Ramos (cell line): ENCODE measurements around the gene TSPYL1.
"Not testable (repeated sequence)": the region's sequence is repeated elsewhere in the genome, so short reads cannot be mapped to it uniquely, and the experiment has no call there.

Source experiments
- in situ Hi-C: fragments of 300-500 bp; cut with MboI; formaldehyde crosslinking; loops from one replicate; pipeline ENCODE4 v1.14.3; 2022; ENCODE audit warnings: low sequenced_read_pairs; ENCODE audit not compliant: unreplicated experiment

Gene TSPYL1

DNA sequence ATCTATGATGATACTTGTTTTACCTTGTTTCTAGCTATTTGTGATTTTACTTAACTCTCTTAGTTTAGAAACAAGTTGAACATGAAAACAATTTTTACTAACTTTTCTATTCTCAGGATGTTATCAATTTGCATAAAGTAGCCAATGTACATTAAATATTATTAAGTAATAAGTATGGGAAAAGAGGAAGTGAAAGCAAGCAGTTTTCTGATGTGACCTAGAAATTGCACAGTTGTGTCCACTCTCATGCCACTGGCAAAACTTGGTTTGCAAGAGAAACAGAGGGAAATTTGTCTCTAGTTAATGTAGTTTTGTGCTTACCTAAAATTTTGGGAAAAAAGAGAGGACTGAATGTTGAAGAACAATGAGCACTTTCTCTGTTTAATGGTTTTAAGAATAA lies 19.2 kb upstream of the TSPYL1 start:
- in situ Hi-C loops = loop anchor here (10.0 kb wide), 1 partner anchor 246 kb away; the partner anchor contains the start of gene TRAPPC3L

- in situ Hi-C loops = loop anchor here (10.0 kb wide), 1 partner anchor 247 kb away; the partner anchor contains the start of gene TRAPPC3L
These were observed 18.5 kb upstream of the TSPYL1 start for GRCh38 chr6:116298273-116298672.

- in situ Hi-C loops = loop anchor here (10.0 kb wide), 1 partner anchor 252 kb away; the partner anchor contains the start of gene TRAPPC3L
These were observed 12.8 kb upstream of the TSPYL1 start for GRCh38 chr6:116292553-116292952.

DNA sequence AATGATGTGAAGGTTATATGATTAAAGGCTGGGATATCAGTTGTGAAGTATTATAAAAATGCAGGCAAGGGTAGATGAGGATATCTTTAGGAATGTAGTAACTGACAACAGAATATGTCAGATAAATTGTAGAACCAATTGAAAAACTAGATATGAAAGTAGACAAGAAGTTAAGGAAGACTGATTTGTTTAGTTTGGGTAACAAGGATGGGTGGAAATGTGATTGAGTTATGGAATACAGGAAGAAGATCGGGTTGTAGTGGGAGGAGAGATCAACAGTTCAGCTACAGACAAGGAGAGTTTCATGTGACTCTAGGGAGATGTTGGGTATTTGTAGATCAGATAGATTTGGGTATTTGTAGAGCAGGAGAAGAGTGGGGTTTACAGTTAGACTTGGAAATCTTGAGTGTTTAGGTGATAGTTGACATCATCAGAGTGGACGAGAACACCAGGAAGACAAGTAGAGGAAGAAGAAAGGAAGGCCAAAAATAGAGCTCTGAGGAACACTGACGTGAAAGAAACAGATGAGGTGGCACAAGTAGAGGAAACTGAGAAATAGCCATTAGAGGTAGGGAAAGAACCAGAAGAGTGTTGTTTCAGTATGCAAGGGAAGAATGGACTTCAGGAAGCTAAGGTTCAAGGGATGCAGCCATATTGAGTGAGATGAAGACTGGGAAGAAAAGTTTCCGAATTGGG lies 12.1 kb upstream of the TSPYL1 start:
- in situ Hi-C loops = loop anchor here (10.0 kb wide), 1 partner anchor 253 kb away; the partner anchor contains the start of gene TRAPPC3L

- in situ Hi-C loops = loop anchor here (10.0 kb wide), 1 partner anchor 254 kb away; the partner anchor contains the start of gene TRAPPC3L
These were observed 11.1 kb upstream of the TSPYL1 start for GRCh38 chr6:116290799-116291198.

- in situ Hi-C loops = loop anchor here (10.0 kb wide), 1 partner anchor 255 kb away; the partner anchor contains the start of gene TRAPPC3L
These were observed 10.1 kb upstream of the TSPYL1 start for GRCh38 chr6:116289876-116290275.

GRCh38 chr6:116287689-116288282 lies 8.1 kb upstream of the TSPYL1 start:
- in situ Hi-C loops = no loop called here

DNA sequence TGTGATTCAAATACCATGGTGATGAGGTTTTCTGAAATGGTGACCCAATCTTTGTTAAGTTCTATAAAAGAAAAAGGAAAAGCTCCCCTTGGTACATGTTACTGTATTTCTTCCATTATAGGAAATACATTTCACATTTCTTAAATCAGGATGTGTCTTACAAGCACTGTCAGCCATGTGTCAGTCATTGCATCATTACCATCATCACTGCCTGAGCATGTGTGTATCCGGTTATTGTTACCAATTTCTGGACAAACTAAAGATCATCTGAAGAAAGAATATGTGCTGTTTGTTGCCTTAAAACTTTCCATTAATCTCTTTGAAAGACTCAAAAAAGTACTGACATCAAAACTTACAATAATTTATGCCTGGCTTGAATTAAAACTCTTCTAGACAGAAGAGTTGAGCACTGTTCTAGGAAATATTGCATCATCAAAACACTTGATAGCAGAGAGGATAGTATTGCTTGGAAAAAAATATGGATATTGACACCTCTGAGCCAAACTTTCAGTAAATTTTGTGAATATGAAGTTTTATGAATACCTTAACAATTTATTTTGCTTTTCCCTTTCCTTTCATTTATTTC lies 7.1 kb upstream of the TSPYL1 start:
- in situ Hi-C loops = no loop called here

DNA sequence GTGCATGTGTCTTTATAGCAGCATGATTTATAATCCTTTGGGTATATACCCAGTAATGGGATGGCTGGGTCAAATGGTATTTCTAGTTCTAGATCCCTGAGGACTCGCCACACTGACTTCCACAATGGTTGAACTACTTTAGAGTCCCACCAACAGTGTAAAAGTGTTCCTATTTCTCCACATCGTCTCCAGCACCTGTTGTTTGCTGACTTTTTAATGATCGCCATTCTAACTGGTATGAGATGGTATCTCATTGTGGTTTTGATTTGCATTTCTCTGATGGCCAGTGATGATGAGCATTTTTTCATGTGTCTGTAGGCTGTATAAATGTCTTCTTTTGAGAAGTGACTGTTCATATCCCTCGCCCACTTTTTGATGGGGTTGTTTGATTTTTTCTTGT lies 5.3 kb upstream of the TSPYL1 start:
- in situ Hi-C loops = not testable (repeated sequence)

DNA sequence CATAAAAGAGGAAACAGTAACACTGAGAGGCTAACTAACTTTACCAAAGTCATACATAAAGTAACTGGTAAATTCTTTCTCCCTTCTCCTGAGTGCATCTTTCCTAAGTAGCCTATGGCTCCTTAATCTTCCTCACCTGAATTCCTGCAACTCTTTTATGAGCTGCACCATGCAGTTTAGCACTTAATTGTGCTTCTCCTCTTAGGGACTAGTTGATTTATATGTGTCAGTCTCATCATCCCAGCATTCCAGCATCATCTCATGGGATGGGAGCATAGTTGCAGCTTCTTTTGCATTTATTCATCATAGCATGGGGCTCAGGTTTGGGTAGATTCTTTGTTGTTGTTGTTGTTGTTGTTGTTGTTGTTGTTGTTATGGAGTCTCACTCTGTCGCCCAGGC lies 3.5 kb upstream of the TSPYL1 start:
- in situ Hi-C loops = no loop called here

DNA sequence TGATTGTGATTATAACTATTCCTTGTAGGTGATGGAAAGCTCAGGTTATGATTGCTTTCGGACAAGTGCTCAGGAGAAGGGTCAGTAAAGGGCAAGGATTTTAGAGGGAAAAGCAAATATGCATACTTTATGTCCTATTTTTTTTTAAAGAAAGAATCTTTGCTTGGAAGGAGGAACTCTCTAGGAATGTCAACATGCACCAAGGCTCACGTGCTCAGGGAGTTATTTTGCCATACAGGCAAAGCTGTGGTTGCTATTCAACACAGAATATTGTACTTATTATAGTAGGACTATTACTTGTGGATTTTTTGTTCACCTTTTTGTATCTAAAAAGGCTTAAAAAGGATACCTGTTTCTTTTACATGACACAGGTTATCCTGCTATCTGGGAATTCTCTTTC lies 3.0 kb upstream of the TSPYL1 start:
- in situ Hi-C loops = no loop called here

GRCh38 chr6:116280933-116281316 lies 1.2 kb upstream of the TSPYL1 start:
- in situ Hi-C loops = no loop called here

DNA sequence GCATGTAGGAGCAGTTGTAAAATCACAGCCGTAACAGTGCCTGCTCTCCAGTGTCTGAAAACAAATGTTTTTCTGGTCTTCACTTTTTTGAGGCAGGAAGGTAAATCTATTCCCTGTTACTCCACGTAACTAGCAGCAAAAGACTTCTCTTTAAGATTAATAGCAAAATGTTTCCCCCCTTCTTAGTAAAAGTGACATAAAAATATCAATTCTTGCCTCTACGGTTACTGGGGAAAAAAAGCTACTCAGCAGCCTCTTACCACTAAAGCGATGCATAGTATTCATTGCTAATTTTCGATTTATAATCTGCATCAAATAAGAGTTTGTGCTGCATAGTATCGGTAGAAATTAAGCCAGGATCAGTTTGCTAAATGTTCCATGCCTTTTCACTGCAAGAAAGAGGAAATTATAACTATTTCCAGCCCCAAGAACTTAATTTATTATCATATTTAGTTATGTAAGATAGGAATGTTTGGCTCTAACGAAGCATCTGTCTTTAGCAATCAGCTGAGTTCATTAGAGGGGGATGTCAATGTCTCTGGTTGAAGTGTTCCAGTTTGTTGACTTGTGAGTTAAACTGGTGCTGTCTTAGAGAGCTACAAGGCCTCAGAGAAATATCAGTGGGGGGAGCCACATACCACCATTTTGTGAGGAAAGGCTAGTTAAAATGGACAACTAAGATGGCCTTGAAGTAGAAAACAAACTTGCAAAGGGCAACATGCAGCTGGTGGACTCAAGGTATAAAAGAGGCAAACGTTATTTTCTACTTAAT lies 617 bp upstream of the TSPYL1 start:
- in situ Hi-C loops = no loop called here

- in situ Hi-C loops = no loop called here
These were observed 887 bp downstream of the TSPYL1 start for GRCh38 chr6:116278854-116279231.

DNA sequence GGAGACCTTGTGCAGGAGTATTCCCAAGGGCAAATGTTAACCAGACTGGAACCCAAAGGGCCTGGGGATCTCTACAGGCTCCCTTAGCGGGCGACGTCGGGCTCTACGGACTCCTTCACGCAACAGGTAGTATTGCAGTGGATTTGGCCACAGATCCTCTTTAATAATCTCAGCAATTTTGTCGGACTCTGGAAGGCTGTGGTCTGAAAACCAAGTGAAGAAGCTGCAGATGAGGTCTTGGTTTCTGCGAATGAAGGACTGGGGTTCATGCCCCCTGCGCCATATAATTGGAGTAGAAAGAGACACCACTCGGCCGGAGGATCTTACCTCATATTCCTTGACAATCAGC lies 1.3 kb downstream of the TSPYL1 start:
- in situ Hi-C loops = no loop called here

- in situ Hi-C loops = no loop called here
These were observed 2.6 kb downstream of the TSPYL1 start for GRCh38 chr6:116277124-116277523.

GRCh38 chr6:116271149-116271708 lies 8.5 kb downstream of the TSPYL1 start:
- in situ Hi-C loops = no loop called here

- in situ Hi-C loops = no loop called here
These were observed 11.0 kb downstream of the TSPYL1 start for GRCh38 chr6:116268589-116269293.

DNA sequence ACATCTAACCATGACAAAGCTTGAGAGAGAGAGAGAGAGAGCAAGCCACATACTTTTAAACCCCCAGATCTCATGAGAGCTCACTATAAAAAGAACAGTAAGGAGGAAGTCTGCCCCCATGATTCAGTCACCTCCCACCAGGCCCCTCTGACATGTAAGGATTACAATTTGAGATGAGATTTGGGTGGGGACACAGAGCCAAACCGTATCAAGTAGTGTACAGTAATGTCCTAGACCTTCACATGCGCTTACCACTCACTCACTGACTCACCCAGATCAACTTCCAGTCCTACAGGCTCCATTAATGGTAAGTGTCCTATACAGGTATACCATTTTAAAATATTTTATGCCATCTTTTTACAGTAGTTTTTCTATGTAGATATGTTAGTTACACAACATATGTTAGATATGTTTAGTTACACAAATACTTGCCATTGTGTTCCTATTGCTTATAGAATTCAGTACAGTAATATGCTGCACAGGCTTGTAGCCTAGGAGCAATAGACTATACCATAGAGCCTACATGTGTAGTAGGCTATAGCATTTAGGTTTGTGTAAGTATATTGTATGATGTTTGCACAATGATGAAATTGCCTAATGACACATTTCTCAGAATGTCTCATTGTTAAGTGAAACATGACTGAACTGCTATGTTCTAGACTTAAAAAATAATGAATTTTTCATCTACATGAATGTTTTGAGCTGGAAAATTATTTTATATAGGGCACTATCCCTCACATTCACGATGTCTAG lies 11.7 kb downstream of the TSPYL1 start:
- in situ Hi-C loops = no loop called here
